Jurkat, Clone E6-1 (cell line): ENCODE measurements around the gene PFKFB4.
"Not testable (repeated sequence)": the region's sequence is repeated elsewhere in the genome, so short reads cannot be mapped to it uniquely, and the experiment has no call there.

Experiments
- DNase-seq: peaks from one replicate; pipeline ENCODE4 v3.0.0-alpha.2; 2011; ENCODE audit warnings: low read depth, low spot score
- H3K4me3 ChIP-seq: 2 replicates; pipeline ENCODE4 v1.5.1; 2011; ENCODE audit warnings: mild to moderate bottlenecking, low read length, control low read depth, moderate library complexity

The PFKFB4 gene

GRCh38 chr3:48474031-48474430 lies 82.6 kb downstream of the PFKFB4 start:
- H3K4me3 ChIP-seq, DNase-seq: not testable (repeated sequence)

GRCh38 chr3:48473617-48473952 lies 83.0 kb downstream of the PFKFB4 start:
- DNase-seq, result no peak
- H3K4me3 ChIP-seq, result peak overlapping the region; percentile 92

GRCh38 chr3:48472923-48473616 lies 83.5 kb downstream of the PFKFB4 start:
- DNase-seq, result peak; percentile 94
- peak overlapping the region; percentile 92 for H3K4me3 ChIP-seq

DNA sequence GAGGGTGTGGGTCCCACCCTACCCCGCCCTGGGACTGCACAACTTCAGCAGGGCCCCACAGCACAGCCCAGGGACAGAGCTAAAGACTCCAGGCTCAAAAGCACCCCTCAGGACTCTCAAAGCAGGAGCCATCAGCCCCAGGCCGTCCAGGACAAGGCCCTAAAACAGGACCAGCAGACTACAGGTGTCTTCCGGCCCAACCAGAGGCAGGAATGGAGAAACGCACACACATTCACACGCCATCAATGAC lies 84.0 kb downstream of the PFKFB4 start:
- DNase-seq, result no peak
- peak overlapping the region; percentile 92 for H3K4me3 ChIP-seq

DNA sequence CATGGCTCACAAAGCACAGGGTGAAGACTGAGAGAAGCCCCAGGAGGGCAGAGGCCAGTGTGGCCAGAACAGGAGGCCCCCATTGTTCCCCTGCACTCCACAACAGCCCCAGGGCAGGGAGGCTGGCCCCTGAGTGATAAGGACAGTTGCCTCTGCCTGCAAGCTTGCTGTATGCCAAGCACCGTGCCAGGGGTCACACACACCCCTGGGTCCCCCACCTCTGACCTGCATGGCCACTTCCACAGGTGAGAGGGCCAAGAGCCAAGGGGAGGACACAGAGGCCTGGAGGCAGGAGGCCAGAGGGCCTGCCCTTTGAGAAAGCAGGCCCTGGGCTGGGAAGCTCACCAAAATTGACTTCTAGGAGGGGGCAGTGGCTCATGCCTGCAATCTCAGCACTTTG lies 86.3 kb downstream of the PFKFB4 start:
- DNase-seq, result no peak
- H3K4me3 ChIP-seq, result no peak overlapping the region

DNA sequence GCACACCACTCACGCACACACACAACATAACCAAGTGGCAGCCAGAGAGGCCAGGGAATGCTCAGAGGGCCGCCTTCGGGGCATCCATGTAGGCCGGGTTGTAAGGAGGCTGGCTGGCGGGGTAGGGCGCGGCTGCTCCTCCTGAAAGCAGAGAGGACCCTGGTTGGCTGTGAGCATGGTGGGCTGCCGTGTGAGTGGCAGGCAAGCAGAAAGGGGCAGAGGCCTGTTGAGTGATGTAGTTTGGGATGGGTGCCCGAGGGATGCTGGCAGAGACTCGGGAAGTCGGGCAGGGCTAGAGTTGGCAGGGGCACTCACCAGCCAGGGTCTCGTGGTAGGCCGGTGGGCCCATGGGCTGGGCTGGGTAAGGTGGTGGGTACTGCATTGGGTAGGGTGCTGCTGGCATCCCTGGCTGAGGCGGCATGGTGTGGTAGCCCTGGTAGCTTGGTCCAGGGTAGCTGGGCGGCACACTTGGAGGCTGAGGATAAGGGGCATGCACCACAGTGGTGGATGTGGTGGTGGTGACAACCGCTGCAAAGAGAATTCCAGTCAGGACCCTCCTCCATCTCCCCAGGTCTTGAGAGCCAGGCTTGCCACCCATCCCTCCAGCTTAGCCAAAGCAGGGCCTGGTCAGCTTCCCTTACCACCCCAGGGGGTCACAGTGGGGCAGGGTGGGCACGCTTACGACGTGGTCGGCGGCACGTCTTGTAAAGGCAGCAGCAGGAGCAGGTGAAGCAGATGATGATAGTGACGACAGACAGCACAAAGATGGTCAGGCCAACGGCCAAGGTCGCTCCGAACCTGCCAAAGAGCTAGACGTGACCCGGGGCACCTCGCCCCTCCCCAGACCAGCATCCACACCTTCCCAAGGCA lies 87.3 kb downstream of the PFKFB4 start:
- DNase-seq, result no peak
- no peak overlapping the region for H3K4me3 ChIP-seq

- H3K4me3 ChIP-seq, result no peak overlapping the region
- no peak for DNase-seq
Measured at GRCh38 chr3:48468329-48468731, 88.3 kb downstream of the PFKFB4 start.
